ENCODE results near the gene UFSP2. TPM values are rescaled to one million over a fixed set of nuclear protein-coding genes. Genes with fewer than 3 reads are reported as not detected.

Gene UFSP2
- total and polyA plus RNA-seq, 2 donors (not counting 1 experiment from before 2014, with no cell fraction given) = 43.1 to 43.2 TPM

DNA sequence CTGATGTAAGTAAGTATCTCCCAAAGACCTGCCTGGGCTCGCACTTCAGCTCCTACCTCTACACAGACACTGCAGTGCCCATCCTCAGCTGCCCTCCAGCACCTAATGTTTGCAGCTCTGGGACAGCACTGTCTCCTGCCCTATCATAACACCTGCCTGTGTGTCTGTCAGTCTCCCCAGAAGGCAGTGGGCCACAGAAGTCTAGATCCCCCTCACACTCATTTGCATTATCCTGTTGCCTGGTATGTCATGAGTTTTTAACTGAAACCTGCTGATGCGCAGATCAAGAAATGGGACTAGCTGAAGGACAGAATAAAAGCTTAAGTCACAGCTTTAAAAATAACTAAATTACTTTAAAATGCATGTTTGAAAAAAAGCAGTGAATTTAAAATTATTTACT lies 73.0 kb downstream of the UFSP2 start:
- Histone ChIP-seq H2AFZ (ENCODE audit: low read length) (no peak overlapping the region), H3K36me3 (ENCODE audit: control insufficient read depth, insufficient read depth, low read length) (no peaks in the 10 kb centered on the region), H3K4me2 (ENCODE audit: extremely low read depth, insufficient read depth, low read length) (no peak overlapping the region), H4K20me1 (ENCODE audit: control insufficient read depth, extremely low read depth, insufficient read depth, low read length) (no peaks in the 10 kb centered on the region), H3K79me2 (ENCODE audit: control insufficient read depth, insufficient read depth, low read length) (no peaks in the 10 kb centered on the region), H3K4me3 (replicated peaks in 1 of 4; ENCODE audit: control extremely low read depth in 1 of 4, insufficient read depth in 1 of 4, low read depth in 3 of 4, low read length in 4 of 4) (no peak overlapping the region), H3K27ac (ENCODE audit: insufficient read depth, low read length) (no peak overlapping the region), H3K4me1 (ENCODE audit: control insufficient read depth, extremely low read depth, insufficient read depth, low read length) (no peaks in the 10 kb centered on the region), H3K9ac (ENCODE audit: insufficient read depth, low read length) (no peak overlapping the region), H3K9me3 (ENCODE audit: control insufficient read depth, insufficient read depth, low read depth, low read length) (no peaks in the 10 kb centered on the region), H3K27me3 (ENCODE audit: control insufficient read depth, insufficient read depth, low read length) (no peaks in the 10 kb centered on the region)
- TF ChIP-seq EZH2 (IDR thresholded peaks at IDR 0.05; ENCODE audit: low read length, missing control alignments) = no peak
- TF ChIP-seq, protein P1, sequence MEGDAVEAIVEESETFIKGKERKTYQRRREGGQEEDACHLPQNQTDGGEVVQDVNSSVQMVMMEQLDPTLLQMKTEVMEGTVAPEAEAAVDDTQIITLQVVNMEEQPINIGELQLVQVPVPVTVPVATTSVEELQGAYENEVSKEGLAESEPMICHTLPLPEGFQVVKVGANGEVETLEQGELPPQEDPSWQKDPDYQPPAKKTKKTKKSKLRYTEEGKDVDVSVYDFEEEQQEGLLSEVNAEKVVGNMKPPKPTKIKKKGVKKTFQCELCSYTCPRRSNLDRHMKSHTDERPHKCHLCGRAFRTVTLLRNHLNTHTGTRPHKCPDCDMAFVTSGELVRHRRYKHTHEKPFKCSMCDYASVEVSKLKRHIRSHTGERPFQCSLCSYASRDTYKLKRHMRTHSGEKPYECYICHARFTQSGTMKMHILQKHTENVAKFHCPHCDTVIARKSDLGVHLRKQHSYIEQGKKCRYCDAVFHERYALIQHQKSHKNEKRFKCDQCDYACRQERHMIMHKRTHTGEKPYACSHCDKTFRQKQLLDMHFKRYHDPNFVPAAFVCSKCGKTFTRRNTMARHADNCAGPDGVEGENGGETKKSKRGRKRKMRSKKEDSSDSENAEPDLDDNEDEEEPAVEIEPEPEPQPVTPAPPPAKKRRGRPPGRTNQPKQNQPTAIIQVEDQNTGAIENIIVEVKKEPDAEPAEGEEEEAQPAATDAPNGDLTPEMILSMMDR (conservative IDR thresholded peaks at IDR 0.05 in 1 of 2, IDR thresholded peaks at IDR 0.05 in 1 of 2; ENCODE audit: low read depth in 1 of 2, low read length in 2 of 2) = no peak
- no peak for DNase-seq (ENCODE audit: low read depth in 2 of 2)

DNA sequence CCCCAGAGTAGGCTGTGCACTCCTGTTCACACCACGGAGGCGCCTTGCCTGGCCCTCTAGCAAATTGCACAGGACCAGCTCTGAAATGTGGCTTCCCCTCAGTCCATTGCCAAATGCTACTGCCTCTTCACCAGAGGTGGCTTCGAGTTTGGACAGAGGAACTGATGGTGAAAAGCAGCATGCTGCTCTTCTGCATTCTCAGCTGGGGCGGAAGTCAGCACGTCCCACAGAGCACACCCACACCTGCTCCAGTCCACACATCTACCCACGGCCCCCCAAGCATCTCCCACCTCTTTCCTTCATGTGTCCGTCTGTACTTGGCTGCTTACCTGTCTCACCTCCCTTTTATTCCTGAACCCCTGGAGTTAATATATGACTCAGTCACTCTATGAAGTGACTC lies 73.6 kb downstream of the UFSP2 start:
- H3K9ac ChIP-seq (ENCODE audit: insufficient read depth, low read length) = no peak overlapping the region
- TF ChIP-seq EZH2 (IDR thresholded peaks at IDR 0.05; ENCODE audit: low read length, missing control alignments) = no peak

DNA sequence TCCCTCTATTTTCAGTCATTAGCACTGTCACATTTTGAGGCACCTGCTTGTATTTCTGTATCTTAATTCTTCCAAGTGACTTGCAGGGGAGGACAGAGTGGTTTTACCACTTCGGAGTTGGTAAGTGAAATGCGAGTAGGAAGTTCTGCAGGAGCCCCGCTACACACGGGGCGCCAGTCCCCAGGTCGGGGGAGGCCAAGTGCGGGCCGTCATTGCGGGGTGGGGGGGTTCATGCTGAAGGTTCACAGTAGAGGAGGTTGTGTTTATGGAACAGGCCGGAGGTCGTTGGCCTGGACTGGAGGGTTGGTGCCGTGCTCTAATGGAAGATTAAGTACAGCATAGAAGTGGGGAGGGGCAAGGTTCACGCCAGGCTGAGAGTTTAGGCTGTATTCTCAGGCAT lies 74.1 kb downstream of the UFSP2 start:
- H3K4me2 ChIP-seq (ENCODE audit: extremely low read depth, insufficient read depth, low read length) = no peak overlapping the region
- no peak for DNase-seq (ENCODE audit: low read depth in 2 of 2)
- H3K79me2 ChIP-seq (ENCODE audit: control insufficient read depth, insufficient read depth, low read length) = no peaks in the 10 kb centered on the region
- no peaks in the 10 kb centered on the region for H3K4me1 ChIP-seq (ENCODE audit: control insufficient read depth, extremely low read depth, insufficient read depth, low read length)
- no peaks in the 10 kb centered on the region for H3K27me3 ChIP-seq (ENCODE audit: control insufficient read depth, insufficient read depth, low read length)
- no peak overlapping the region for H3K4me3 ChIP-seq (replicated peaks in 1 of 4; ENCODE audit: control extremely low read depth in 1 of 4, insufficient read depth in 1 of 4, low read depth in 3 of 4, low read length in 4 of 4)
- H3K9ac ChIP-seq (ENCODE audit: insufficient read depth, low read length) = no peak overlapping the region
- no peaks in the 10 kb centered on the region for H4K20me1 ChIP-seq (ENCODE audit: control insufficient read depth, extremely low read depth, insufficient read depth, low read length)
- H2AFZ ChIP-seq (ENCODE audit: low read length) = no peak overlapping the region
- no peak overlapping the region for H3K27ac ChIP-seq (ENCODE audit: insufficient read depth, low read length)
- no peaks in the 10 kb centered on the region for H3K36me3 ChIP-seq (ENCODE audit: control insufficient read depth, insufficient read depth, low read length)
- H3K9me3 ChIP-seq (ENCODE audit: control insufficient read depth, insufficient read depth, low read depth, low read length) = no peaks in the 10 kb centered on the region
- TF ChIP-seq, protein P1 (conservative IDR thresholded peaks at IDR 0.05 in 1 of 2, IDR thresholded peaks at IDR 0.05 in 1 of 2; ENCODE audit: low read depth in 1 of 2, low read length in 2 of 2) = no peak
- no peak for TF ChIP-seq EZH2 (IDR thresholded peaks at IDR 0.05; ENCODE audit: low read length, missing control alignments)

More for the DNA sequence above, 73.6 kb downstream of the UFSP2 start:
- Histone ChIP-seq H3K4me2 (ENCODE audit: extremely low read depth, insufficient read depth, low read length) (no peak overlapping the region), H4K20me1 (ENCODE audit: control insufficient read depth, extremely low read depth, insufficient read depth, low read length) (no peaks in the 10 kb centered on the region), H3K27me3 (ENCODE audit: control insufficient read depth, insufficient read depth, low read length) (no peaks in the 10 kb centered on the region), H3K4me3 (replicated peaks in 1 of 4; ENCODE audit: control extremely low read depth in 1 of 4, insufficient read depth in 1 of 4, low read depth in 3 of 4, low read length in 4 of 4) (no peak overlapping the region), H3K79me2 (ENCODE audit: control insufficient read depth, insufficient read depth, low read length) (no peaks in the 10 kb centered on the region), H3K4me1 (ENCODE audit: control insufficient read depth, extremely low read depth, insufficient read depth, low read length) (no peaks in the 10 kb centered on the region), H3K36me3 (ENCODE audit: control insufficient read depth, insufficient read depth, low read length) (no peaks in the 10 kb centered on the region), H3K9me3 (ENCODE audit: control insufficient read depth, insufficient read depth, low read depth, low read length) (no peaks in the 10 kb centered on the region), H2AFZ (ENCODE audit: low read length) (no peak overlapping the region), H3K27ac (ENCODE audit: insufficient read depth, low read length) (no peak overlapping the region)
- no peak for DNase-seq (ENCODE audit: low read depth in 2 of 2)

Other genes with a start within 250 kb of the UFSP2 start
- gene CFAP97, start 222.0 kb downstream of the UFSP2 start, total RNA-seq = 39.3 and 42.1 TPM in 2 replicates
- 41.7 and 50.8 TPM in 2 replicates for gene CFAP97, start 222.0 kb downstream of the UFSP2 start, polyA plus RNA-seq
- gene SNX25, start 216.4 kb downstream of the UFSP2 start, total RNA-seq = 29.0 and 32.9 TPM in 2 replicates
- 10.3 and 11.1 TPM in 2 replicates for gene SNX25, start 216.4 kb downstream of the UFSP2 start, polyA plus RNA-seq
- gene LRP2BP, start 30.0 kb downstream of the UFSP2 start, total RNA-seq = 0.51 and 0.66 TPM in 2 replicates
- gene LRP2BP, start 30.0 kb downstream of the UFSP2 start, polyA plus RNA-seq = 0.03 and 0.05 TPM in 2 replicates
- gene ANKRD37, start 29.1 kb downstream of the UFSP2 start, total RNA-seq = 3.3 and 6.2 TPM in 2 replicates
- 1.7 and 3.6 TPM in 2 replicates for gene ANKRD37, start 29.1 kb downstream of the UFSP2 start, polyA plus RNA-seq
- gene CCDC110, start 45.8 kb upstream of the UFSP2 start, total RNA-seq = 2.0 and 2.3 TPM in 2 replicates
- 0.80 and 0.83 TPM in 2 replicates for gene CCDC110, start 45.8 kb upstream of the UFSP2 start, polyA plus RNA-seq
- gene PDLIM3, start 109.5 kb upstream of the UFSP2 start, total RNA-seq = 20.8 and 50.3 TPM in 2 replicates
- gene PDLIM3, start 109.5 kb upstream of the UFSP2 start, polyA plus RNA-seq = 8.7 and 14.2 TPM in 2 replicates